Measurements from ENCODE around the gene CDH1.
"Not testable (repeated sequence)": the region's sequence is repeated elsewhere in the genome, so short reads cannot be mapped to it uniquely, and the experiment has no call there.

The CDH1 gene

DNA sequence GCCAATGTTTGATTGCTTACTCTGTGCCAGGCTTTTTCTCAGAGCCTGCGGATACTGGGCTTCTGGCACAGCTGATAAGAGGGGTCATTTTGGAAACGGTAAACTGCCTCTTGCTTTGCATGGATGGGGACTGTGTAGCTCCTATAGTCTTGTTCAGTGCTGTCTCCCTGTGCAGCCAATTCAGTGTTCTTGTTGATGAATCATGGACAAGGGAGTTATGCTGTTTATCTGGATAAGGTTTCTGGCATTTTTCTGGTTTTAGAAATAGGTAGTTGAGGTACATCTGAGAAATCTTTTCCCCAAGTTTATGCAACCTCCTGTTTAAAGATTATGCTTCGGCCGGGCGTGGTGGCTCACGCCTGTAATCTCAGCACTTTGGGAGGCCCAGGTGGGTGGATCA lies 89.6 kb downstream of the CDH1 start:
- Histone ChIP-seq H3K4me1 (ENCODE audit: control insufficient read depth, insufficient read depth, low read length) (no peaks in the 10 kb centered on the region), H3K4me3 (ENCODE audit: low read length) (no peak overlapping the region), H3K36me3 (ENCODE audit: control insufficient read depth, insufficient read depth, low read length) (peaks cover 6% of the 10 kb centered on the region), H3K9ac (ENCODE audit: low read length) (no peak overlapping the region), H3K27me3 (ENCODE audit: control insufficient read depth, insufficient read depth, low read length) (no peaks in the 10 kb centered on the region), H3K27ac (ENCODE audit: low read depth, low read length) (no peak overlapping the region)

DNA sequence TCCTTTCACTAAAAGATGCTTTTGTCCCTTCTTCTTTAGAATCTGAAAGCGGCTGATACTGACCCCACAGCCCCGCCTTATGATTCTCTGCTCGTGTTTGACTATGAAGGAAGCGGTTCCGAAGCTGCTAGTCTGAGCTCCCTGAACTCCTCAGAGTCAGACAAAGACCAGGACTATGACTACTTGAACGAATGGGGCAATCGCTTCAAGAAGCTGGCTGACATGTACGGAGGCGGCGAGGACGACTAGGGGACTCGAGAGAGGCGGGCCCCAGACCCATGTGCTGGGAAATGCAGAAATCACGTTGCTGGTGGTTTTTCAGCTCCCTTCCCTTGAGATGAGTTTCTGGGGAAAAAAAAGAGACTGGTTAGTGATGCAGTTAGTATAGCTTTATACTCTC lies 96.2 kb downstream of the CDH1 start:
- no peaks in the 10 kb centered on the region for H3K4me1 ChIP-seq (ENCODE audit: control insufficient read depth, insufficient read depth, low read length)
- no peak overlapping the region for H3K9ac ChIP-seq (ENCODE audit: low read length)
- no peak overlapping the region for H3K27ac ChIP-seq (ENCODE audit: low read depth, low read length)
- H3K36me3 ChIP-seq (ENCODE audit: control insufficient read depth, insufficient read depth, low read length) = peaks cover 2% of the 10 kb centered on the region
- no peaks in the 10 kb centered on the region for H3K27me3 ChIP-seq (ENCODE audit: control insufficient read depth, insufficient read depth, low read length)
- no peak overlapping the region for H3K4me3 ChIP-seq (ENCODE audit: low read length)

- no peak overlapping the region for H3K27ac ChIP-seq (ENCODE audit: low read depth, low read length)
- no peaks in the 10 kb centered on the region for H3K27me3 ChIP-seq (ENCODE audit: control insufficient read depth, insufficient read depth, low read length)
- no peaks in the 10 kb centered on the region for H3K4me1 ChIP-seq (ENCODE audit: control insufficient read depth, insufficient read depth, low read length)
- peaks cover 2% of the 10 kb centered on the region for H3K36me3 ChIP-seq (ENCODE audit: control insufficient read depth, insufficient read depth, low read length)
- H3K4me3 ChIP-seq (ENCODE audit: low read length) = no peak overlapping the region
- H3K9ac ChIP-seq (ENCODE audit: low read length) = no peak overlapping the region
Measured at GRCh38 chr16:68834550-68834949, 97.5 kb downstream of the CDH1 start.

GRCh38 chr16:68835970-68836369 lies 98.9 kb downstream of the CDH1 start:
- no peaks in the 10 kb centered on the region for H3K27me3 ChIP-seq (ENCODE audit: control insufficient read depth, insufficient read depth, low read length)
- H3K36me3 ChIP-seq (ENCODE audit: control insufficient read depth, insufficient read depth, low read length) = no peaks in the 10 kb centered on the region
- H3K4me1 ChIP-seq (ENCODE audit: control insufficient read depth, insufficient read depth, low read length) = no peaks in the 10 kb centered on the region
- no peak overlapping the region for H3K27ac ChIP-seq (ENCODE audit: low read depth, low read length)
- no peak overlapping the region for H3K4me3 ChIP-seq (ENCODE audit: low read length)
- no peak overlapping the region for H3K9ac ChIP-seq (ENCODE audit: low read length)

- no peaks in the 10 kb centered on the region for H3K4me1 ChIP-seq (ENCODE audit: control insufficient read depth, insufficient read depth, low read length)
- H3K27me3 ChIP-seq (ENCODE audit: control insufficient read depth, insufficient read depth, low read length) = no peaks in the 10 kb centered on the region
- no peak overlapping the region for H3K27ac ChIP-seq (ENCODE audit: low read depth, low read length)
- no peak overlapping the region for H3K4me3 ChIP-seq (ENCODE audit: low read length)
- no peaks in the 10 kb centered on the region for H3K36me3 ChIP-seq (ENCODE audit: control insufficient read depth, insufficient read depth, low read length)
- H3K9ac ChIP-seq (ENCODE audit: low read length) = no peak overlapping the region
Measured at GRCh38 chr16:68839831-68840230, 102.7 kb downstream of the CDH1 start.

GRCh38 chr16:68842964-68843481 lies 105.9 kb downstream of the CDH1 start:
- H3K4me3 ChIP-seq (ENCODE audit: low read length) = peak overlapping the region; percentile 98
- not testable (repeated sequence) for H3K27me3 ChIP-seq (ENCODE audit: control insufficient read depth, insufficient read depth, low read length); H3K4me1 ChIP-seq (ENCODE audit: control insufficient read depth, insufficient read depth, low read length); H3K36me3 ChIP-seq (ENCODE audit: control insufficient read depth, insufficient read depth, low read length)
- H3K9ac ChIP-seq (ENCODE audit: low read length) = peak overlapping the region; percentile 40
- peak overlapping the region; percentile 73 for H3K27ac ChIP-seq (ENCODE audit: low read depth, low read length)

DNA sequence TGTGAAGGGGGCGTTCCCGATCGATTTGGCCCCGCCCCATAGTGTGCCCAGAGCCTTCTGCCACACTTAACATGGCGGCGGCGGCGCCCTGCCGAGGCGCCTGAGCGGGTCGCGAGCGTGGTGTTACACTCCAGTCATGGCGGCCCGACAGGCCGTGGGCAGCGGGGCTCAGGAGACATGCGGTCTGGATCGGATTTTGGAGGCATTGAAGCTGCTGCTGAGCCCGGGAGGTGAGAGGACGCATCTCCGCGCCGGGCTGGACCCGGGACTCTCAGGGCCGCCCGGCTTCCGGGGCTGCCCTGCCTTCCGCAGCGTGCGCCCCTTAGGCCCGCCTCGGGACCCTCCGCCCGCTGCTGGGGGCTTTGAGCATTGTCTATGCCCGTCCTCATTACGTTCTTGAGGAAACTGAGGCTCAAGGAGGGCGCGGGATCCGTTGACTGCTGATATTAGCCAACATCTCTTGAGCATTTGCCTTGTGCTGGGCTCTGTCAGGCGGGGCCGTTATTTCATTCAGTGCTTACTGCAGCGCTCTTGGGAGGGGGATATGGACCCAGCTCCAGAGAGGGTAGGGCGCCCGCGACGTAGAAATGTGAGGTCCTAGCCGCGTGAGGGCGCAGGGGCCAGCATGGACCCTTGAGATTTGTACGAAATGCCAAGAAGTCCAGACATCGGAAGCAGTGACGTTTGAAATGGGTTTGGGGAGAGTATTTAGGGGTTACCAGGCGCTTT lies 106.6 kb downstream of the CDH1 start, which contains the start of gene TANGO6:
TSS of gene TANGO6 (plus strand) at position 50 of the 729 bp plus-strand sequence. CDS start at position 137, 87 bp downstream.
- Histone ChIP-seq H3K27ac (ENCODE audit: low read depth, low read length) (peak within 1 kb of the TSS; percentile 73), H3K27me3 (ENCODE audit: control insufficient read depth, insufficient read depth, low read length) (no peaks in the 10 kb centered on the region)

GRCh38 chr16:68844211-68844564 lies 107.1 kb downstream of the CDH1 start:
- peak overlapping the region; percentile 23 for H3K27ac ChIP-seq (ENCODE audit: low read depth, low read length)
- H3K27me3 ChIP-seq (ENCODE audit: control insufficient read depth, insufficient read depth, low read length) = no peaks in the 10 kb centered on the region
- peak overlapping the region; percentile 73 for H3K9ac ChIP-seq (ENCODE audit: low read length)
- peak overlapping the region; percentile 98 for H3K4me3 ChIP-seq (ENCODE audit: low read length)
- no peaks in the 10 kb centered on the region for H3K36me3 ChIP-seq (ENCODE audit: control insufficient read depth, insufficient read depth, low read length)
- no peaks in the 10 kb centered on the region for H3K4me1 ChIP-seq (ENCODE audit: control insufficient read depth, insufficient read depth, low read length)

More for the DNA sequence above, 106.6 kb downstream of the CDH1 start, which contains the start of gene TANGO6:
- Histone ChIP-seq H3K36me3 (ENCODE audit: control insufficient read depth, insufficient read depth, low read length) (no peaks in the 10 kb centered on the region), H3K4me1 (ENCODE audit: control insufficient read depth, insufficient read depth, low read length) (no peaks in the 10 kb centered on the region), H3K4me3 (ENCODE audit: low read length) (peak within 1 kb of the TSS; percentile 98), H3K9ac (ENCODE audit: low read length) (peak within 1 kb of the TSS; percentile 73)

GRCh38 chr16:68848786-68849185 lies 111.7 kb downstream of the CDH1 start:
- Histone ChIP-seq H3K27me3 (ENCODE audit: control insufficient read depth, insufficient read depth, low read length) (no peaks in the 10 kb centered on the region), H3K36me3 (ENCODE audit: control insufficient read depth, insufficient read depth, low read length) (no peaks in the 10 kb centered on the region), H3K27ac (ENCODE audit: low read depth, low read length) (no peak overlapping the region), H3K4me3 (ENCODE audit: low read length) (no peak overlapping the region), H3K9ac (ENCODE audit: low read length) (no peak overlapping the region), H3K4me1 (ENCODE audit: control insufficient read depth, insufficient read depth, low read length) (no peaks in the 10 kb centered on the region)

GRCh38 chr16:68850481-68850880 lies 113.4 kb downstream of the CDH1 start:
- Histone ChIP-seq H3K36me3 (ENCODE audit: control insufficient read depth, insufficient read depth, low read length) (no peaks in the 10 kb centered on the region), H3K4me1 (ENCODE audit: control insufficient read depth, insufficient read depth, low read length) (no peaks in the 10 kb centered on the region), H3K4me3 (ENCODE audit: low read length) (no peak overlapping the region), H3K27ac (ENCODE audit: low read depth, low read length) (no peak overlapping the region), H3K27me3 (ENCODE audit: control insufficient read depth, insufficient read depth, low read length) (no peaks in the 10 kb centered on the region), H3K9ac (ENCODE audit: low read length) (no peak overlapping the region)

- H3K4me3 ChIP-seq (ENCODE audit: low read length) = no peak overlapping the region
- H3K27me3 ChIP-seq (ENCODE audit: control insufficient read depth, insufficient read depth, low read length) = no peaks in the 10 kb centered on the region
- no peaks in the 10 kb centered on the region for H3K4me1 ChIP-seq (ENCODE audit: control insufficient read depth, insufficient read depth, low read length)
- no peak overlapping the region for H3K9ac ChIP-seq (ENCODE audit: low read length)
- no peak overlapping the region for H3K27ac ChIP-seq (ENCODE audit: low read depth, low read length)
- no peaks in the 10 kb centered on the region for H3K36me3 ChIP-seq (ENCODE audit: control insufficient read depth, insufficient read depth, low read length)
Measured at GRCh38 chr16:68851601-68852000, 114.5 kb downstream of the CDH1 start.

- H3K36me3 ChIP-seq (ENCODE audit: control insufficient read depth, insufficient read depth, low read length) = peaks cover 8% of the 10 kb centered on the region
- no peaks in the 10 kb centered on the region for H3K4me1 ChIP-seq (ENCODE audit: control insufficient read depth, insufficient read depth, low read length)
- no peak overlapping the region for H3K4me3 ChIP-seq (ENCODE audit: low read length)
- H3K27ac ChIP-seq (ENCODE audit: low read depth, low read length) = no peak overlapping the region
- H3K27me3 ChIP-seq (ENCODE audit: control insufficient read depth, insufficient read depth, low read length) = no peaks in the 10 kb centered on the region
- H3K9ac ChIP-seq (ENCODE audit: low read length) = no peak overlapping the region
Measured at GRCh38 chr16:68857479-68857878, 120.4 kb downstream of the CDH1 start.

GRCh38 chr16:68859828-68860227 lies 122.7 kb downstream of the CDH1 start:
- Histone ChIP-seq H3K36me3 (ENCODE audit: control insufficient read depth, insufficient read depth, low read length) (peaks cover 10% of the 10 kb centered on the region), H3K27ac (ENCODE audit: low read depth, low read length) (no peak overlapping the region), H3K4me3 (ENCODE audit: low read length) (no peak overlapping the region), H3K4me1 (ENCODE audit: control insufficient read depth, insufficient read depth, low read length) (no peaks in the 10 kb centered on the region), H3K9ac (ENCODE audit: low read length) (no peak overlapping the region), H3K27me3 (ENCODE audit: control insufficient read depth, insufficient read depth, low read length) (no peaks in the 10 kb centered on the region)

Data from rectal smooth muscle tissue (tissue), 1 donor.